Activated CD4-positive, alpha-beta T cell treated with anti-CD3 and anti-CD28 coated beads for 24 hours (primary cell): ENCODE results near the gene RANBP3.
"Not testable (repeated sequence)": the region's sequence is repeated elsewhere in the genome, so short reads cannot be mapped to it uniquely, and the experiment has no call there.

Source experiments
- DNase-seq, 2 donors: peaks; one replicate each; pipeline ENCODE4 v3.0.0-alpha.2; 2020; ENCODE audit warnings: low read depth in 2 of 2

The RANBP3 gene

GRCh38 chr19:5987077-5987818 lies 9.3 kb upstream of the RANBP3 start:
- DNase-seq: peak; percentile 65 to 69

DNA sequence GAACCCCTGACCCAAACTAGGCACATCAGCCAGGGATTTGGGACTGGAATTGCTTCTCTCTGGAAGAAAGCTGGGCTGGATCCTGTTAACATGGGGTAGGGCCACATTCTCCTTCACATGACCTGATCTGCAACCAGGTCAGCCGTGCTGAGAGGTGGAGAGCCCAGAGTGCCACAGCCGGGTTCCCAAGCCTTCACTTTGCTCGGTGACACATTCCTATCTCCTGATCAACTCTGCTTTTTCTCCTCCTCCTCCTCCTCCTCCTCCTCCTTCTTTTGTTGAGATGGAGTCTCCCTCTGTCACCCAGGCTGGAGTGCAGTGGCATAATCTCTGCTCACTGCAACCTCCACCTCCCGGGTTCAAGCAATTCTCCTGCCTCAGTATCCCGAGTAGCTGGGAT lies 7.9 kb upstream of the RANBP3 start:
- DNase-seq: not testable (repeated sequence)

DNA sequence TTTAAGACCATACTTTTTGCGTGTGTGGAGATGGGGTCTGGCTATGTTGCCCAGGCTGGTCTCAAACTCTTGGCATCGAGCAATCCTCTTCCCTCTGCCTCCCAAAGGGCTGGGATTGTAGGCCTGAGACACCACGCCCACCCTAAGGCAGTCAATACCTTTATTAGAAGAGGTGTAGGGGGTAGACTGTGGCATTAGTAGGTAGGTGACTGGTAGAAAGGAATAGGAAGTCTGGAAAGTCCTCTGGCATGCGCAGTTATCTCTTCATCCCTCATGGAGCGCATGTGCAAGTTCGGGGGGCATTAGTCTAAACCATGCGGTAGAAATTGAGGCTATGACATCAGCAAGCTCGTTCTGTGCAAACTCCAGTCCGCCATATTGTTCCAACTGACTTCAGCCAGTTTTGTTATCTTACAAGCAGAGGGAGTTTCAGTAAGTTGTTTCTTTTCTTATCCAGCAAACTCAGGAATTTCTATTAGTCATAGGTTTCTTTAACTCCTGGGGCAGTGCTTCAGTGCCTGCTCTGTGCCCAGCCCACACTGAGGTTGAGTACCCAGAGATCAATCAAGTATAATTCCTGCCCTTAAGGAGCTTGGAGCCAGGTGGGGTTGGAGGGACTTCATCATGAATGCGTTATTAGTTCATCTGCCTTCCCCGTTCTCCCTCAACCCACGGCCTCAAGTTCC lies 7.3 kb upstream of the RANBP3 start:
- DNase-seq: no peak

- no peak for DNase-seq
Measured at GRCh38 chr19:5984600-5984999, 6.7 kb upstream of the RANBP3 start.

GRCh38 chr19:5983367-5983955 lies 5.5 kb upstream of the RANBP3 start:
- DNase-seq: no peak

GRCh38 chr19:5978606-5979552 lies 939 bp upstream of the RANBP3 start:
- DNase-seq: no peak

DNA sequence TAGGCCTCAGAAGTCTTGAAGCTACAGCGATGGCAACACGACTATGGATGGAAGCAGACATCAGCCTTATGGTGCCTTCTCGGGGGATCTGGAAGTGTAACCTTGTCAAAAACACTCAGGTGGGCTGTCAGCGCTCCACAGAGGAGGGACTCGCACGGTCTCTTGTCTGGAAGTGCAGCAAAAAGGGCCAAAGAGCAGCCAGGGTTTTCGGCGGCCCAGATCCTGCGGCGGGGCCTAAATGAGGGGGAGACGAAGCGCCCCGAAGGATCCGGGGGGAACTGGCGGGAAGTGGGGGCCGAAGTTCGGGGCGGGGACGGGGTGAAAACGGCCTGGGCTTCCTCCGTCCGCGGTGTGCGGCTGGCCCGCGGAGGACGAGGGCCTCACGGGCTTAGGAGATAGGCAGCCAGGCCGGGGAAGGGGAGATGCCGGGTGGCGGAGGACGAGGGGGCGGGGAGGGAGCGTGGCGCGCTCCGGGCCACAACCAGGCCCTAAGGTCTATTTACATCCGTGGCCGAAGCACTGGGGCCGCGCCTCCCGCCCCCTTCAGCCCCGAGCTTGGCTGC lies 637 bp downstream of the RANBP3 start:
- no peak for DNase-seq

DNA sequence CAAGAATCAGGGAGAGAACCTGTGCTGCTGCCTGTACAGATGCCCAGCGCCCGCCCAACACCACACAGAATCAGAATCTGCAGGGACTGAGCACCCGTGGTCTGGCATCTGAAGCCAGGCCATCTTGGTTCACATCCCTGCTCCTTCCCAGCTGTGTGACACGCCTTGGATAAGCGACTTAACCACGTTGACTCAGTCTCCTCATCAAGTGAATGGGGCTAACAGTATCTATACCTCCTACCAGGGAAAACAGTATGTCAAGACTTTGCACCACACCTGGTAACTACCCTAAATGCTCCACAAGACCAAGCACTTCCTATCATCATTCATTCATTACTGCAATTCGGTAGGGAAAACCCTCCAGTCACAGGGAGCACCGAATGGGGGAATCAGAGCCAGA lies 1.2 kb downstream of the RANBP3 start:
- no peak for DNase-seq

DNA sequence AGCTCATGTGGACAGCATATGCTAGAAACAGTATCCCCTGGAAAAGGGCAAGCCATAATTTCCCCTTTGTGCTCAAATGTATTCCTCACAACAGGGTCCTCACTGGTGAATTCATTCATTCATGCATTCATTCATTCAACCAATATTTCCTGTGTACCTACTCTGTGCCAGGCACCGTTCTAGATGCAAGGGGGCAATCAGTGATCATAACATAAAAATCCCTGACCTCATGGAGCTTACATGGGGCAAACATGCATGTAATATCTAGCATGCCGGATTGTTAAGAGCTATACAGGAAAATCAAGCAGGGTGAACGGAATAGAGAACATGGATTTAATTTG lies 2.6 kb downstream of the RANBP3 start:
- DNase-seq: no peak

GRCh38 chr19:5974721-5975387 lies 3.1 kb downstream of the RANBP3 start:
- DNase-seq: peak in 1 of 2 donors; percentile 38

GRCh38 chr19:5973867-5974635 lies 3.9 kb downstream of the RANBP3 start:
- DNase-seq: no peak

GRCh38 chr19:5973376-5973775 lies 4.6 kb downstream of the RANBP3 start:
- DNase-seq: no peak

DNA sequence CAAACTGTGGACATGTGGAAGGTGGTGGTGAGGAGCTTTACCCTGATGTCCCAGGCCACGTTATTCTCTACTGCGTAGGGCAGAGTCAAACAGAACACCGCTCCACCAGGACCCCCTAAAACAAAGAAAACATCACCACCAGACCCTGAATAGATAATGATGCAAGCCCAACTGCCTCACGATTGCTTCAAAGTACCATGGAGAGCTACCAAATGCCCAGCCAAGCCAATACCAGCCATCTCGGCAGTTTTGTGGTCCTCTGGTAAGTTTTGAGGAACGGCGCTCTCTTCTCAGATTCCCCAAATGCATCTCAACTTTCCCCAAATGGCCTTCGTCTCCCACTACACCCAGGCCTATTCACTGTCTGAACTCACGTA lies 5.6 kb downstream of the RANBP3 start:
- no peak for DNase-seq

GRCh38 chr19:5971714-5972354 lies 6.1 kb downstream of the RANBP3 start:
- no peak for DNase-seq

DNA sequence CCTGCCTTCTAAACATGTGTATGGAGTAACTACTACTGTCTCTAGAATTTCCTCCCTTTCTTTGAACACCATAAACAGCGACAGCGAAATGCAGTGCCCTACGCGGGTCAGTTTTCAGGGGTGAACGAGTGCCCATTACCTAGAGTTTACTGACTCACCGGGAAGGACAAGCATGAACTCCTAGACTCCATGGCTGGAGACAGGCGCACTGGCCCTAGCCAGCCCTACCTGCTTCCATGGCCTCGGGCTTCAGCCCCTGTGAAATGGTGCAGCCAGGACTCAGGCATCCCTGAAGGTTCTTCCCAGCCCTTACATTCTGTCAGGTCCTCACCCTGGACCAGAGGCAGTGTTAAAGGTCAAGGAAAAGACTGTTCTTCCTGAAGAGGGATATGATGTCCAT lies 8.5 kb downstream of the RANBP3 start:
- DNase-seq: no peak

DNA sequence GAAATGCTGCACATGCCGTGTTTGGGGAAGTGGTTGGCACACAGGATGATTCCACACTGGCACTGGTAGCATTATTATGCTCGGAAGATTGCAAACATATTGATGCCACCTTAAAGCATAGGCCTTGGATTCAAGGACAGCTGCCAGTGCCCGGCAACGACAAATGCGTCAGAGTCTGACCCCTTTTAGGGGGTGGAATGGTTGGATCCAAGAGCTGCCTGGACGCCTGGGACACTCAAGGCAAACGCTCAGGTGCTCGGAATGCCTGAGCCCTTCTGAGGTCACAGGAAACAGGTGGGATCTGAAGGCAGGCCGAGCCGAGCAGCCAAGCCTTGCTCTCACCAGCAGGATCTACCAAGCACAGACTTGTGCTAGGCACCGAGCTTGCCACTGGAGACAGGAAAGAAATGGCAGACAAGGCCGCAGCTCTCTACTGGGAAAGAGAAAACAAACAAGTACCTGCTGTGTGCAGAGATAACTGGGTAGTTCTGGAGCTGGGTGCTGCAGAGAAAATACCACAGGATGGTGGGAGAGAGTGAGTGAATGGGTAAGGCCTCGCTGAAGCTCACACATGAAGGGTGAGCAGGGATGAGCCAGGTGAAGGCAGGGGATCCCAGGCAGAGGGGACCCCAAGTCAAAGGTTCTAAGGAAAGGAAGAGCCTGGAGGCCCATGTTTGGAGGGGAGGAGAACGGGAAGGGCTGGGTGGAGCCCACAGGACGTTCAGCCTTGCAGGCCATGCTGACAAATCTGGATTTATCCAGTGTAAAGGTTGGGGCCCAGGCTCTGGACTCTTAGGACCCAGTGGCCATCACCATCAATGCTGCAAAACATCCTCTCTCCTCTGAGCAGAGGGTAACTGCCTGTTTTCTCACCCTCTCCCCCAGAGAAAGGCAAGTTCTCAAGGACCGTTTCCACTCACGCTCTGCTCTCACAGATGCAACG lies 9.2 kb downstream of the RANBP3 start:
- DNase-seq: no peak

DNA sequence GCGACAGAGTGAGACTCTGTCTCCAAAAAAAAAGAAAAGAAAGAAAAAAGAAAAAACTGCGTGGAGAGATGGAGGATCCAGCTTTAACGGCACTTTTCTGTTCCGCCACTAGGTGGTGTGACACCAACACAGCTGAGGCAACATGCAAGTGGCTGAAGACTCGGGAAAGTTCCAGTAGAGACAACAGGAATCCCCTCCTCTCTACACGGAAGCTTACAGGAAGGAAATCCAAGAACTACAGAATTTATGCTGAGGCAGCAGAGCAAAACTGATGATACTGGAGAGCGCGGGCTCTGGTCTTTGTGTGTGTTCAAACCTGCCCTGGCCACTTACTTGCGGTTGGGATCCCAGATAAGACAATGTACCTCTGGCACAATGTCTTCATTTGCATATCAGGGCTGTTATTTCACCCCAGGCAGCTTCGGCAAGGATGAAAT lies 9.9 kb downstream of the RANBP3 start:
- DNase-seq: peak; percentile 44 to 49

DNA sequence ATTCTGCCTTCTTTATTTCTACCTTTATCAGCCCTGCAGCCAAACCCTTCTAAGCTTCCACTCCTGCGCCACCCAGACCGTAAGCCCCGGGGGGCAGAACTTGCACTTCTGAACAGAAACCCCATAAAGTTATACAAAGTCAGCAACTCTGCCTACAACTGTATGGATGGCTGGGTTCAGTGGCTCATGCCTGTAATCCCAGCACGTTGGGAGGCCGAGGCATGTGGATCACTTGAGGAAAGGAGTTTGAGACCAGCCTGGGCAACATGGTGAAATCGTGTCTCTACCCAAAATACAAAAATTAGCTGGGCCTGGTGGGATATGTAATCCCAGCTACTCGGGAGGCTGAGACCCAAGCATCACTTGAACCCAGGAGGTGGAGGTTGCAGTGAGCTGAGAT lies 10.4 kb downstream of the RANBP3 start:
- no peak for DNase-seq

GRCh38 chr19:5966941-5967340 lies 11.0 kb downstream of the RANBP3 start:
- DNase-seq: no peak
